Inferior parietal cortex (tissue), 1 donor: ENCODE data around the gene RUNX2.

ENCODE experiments used
- DNase-seq: peaks from one replicate; pipeline ENCODE4 v3.0.0-alpha.2; 2016; ENCODE audit errors: extremely low spot score

The RUNX2 gene

GRCh38 chr6:45415315-45415714, 87.2 kb downstream of the RUNX2 start:
- no peak for DNase-seq

GRCh38 chr6:45415788-45416518, 87.8 kb downstream of the RUNX2 start:
- no peak for DNase-seq

- DNase-seq = no peak
These were observed 88.6 kb downstream of the RUNX2 start for GRCh38 chr6:45416700-45417099.

GRCh38 chr6:45417436-45417835, 89.3 kb downstream of the RUNX2 start:
- no peak for DNase-seq

GRCh38 chr6:45419571-45420082, 91.5 kb downstream of the RUNX2 start:
- DNase-seq = peak; percentile 62

GRCh38 chr6:45420083-45420908, 92.2 kb downstream of the RUNX2 start:
- DNase-seq = no peak

GRCh38 chr6:45420909-45421708, 93.0 kb downstream of the RUNX2 start:
- DNase-seq = no peak

- DNase-seq = no peak
These were observed 93.8 kb downstream of the RUNX2 start for GRCh38 chr6:45421709-45422502.

GRCh38 chr6:45422503-45423110, 94.5 kb downstream of the RUNX2 start:
- no peak for DNase-seq

GRCh38 chr6:45423111-45423823, 95.1 kb downstream of the RUNX2 start:
- DNase-seq = no peak

- no peak for DNase-seq
These were observed 95.8 kb downstream of the RUNX2 start for GRCh38 chr6:45423824-45424450.

- DNase-seq = no peak
These were observed 96.3 kb downstream of the RUNX2 start for GRCh38 chr6:45424451-45424861.

- no peak for DNase-seq
These were observed 98.1 kb downstream of the RUNX2 start for GRCh38 chr6:45426251-45426650.

- DNase-seq = no peak
These were observed 99.6 kb downstream of the RUNX2 start for GRCh38 chr6:45427726-45428125.

GRCh38 chr6:45428727-45429126, 100.6 kb downstream of the RUNX2 start:
- no peak for DNase-seq

GRCh38 chr6:45430590-45431202, 102.6 kb downstream of the RUNX2 start:
- no peak for DNase-seq

GRCh38 chr6:45431317-45432065, 103.4 kb downstream of the RUNX2 start:
- no peak for DNase-seq

- DNase-seq = no peak
These were observed 104.8 kb downstream of the RUNX2 start for GRCh38 chr6:45432977-45433376.
